ENCODE measurements around the gene WASL.

DNA sequence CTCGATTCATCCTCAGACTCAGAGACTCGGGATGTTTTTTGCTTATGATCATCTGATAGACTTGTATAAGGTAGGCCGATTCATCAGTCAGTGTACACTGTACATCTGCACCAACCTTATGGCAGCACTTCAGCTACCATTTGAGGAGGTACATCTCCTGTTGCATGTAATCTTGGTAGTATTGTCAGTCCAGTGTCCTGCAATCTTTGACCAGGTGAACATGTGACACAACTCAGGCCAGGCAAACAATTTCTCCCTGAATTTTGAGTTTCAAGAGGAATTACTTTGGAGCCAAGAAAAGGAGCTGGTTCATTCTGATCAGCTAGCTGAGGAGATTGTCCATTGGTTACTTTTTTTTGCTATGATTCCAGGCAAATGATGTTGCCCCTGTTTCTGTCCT, 19.7 kb upstream of the WASL start:
- TF ChIP-seq GATA2 (IDR thresholded peaks at IDR 0.05; ENCODE audit: low read depth, low read length) (no peak), GATA3 (IDR thresholded peaks at IDR 0.05; ENCODE audit: low read depth, low read length) (no peak)
